HG03460 (cell line): ENCODE results near the gene KCNK3.

Experiments used
- ATAC-seq: cut with Tn5 transposase; IDR thresholded peaks from one replicate; pipeline ENCODE4 v1.9.1; 2021; ENCODE audit not compliant: unreplicated experiment

KCNK3 gene

GRCh38 chr2:26687801-26688200 lies 4.7 kb upstream of the KCNK3 start:
- ATAC-seq, result no peak

GRCh38 chr2:26691161-26691560 lies 1.4 kb upstream of the KCNK3 start:
- no peak for ATAC-seq

GRCh38 chr2:26691881-26692278 lies 642 bp upstream of the KCNK3 start:
- no peak for ATAC-seq

- no peak for ATAC-seq
Measured at GRCh38 chr2:26692897-26693849, 651 bp downstream of the KCNK3 start.

GRCh38 chr2:26694001-26694400 lies 1.5 kb downstream of the KCNK3 start:
- no peak for ATAC-seq

GRCh38 chr2:26696351-26696816 lies 3.9 kb downstream of the KCNK3 start:
- ATAC-seq, result no peak

- ATAC-seq, result no peak
Measured at GRCh38 chr2:26697425-26697824, 4.9 kb downstream of the KCNK3 start.

- ATAC-seq, result no peak
Measured at GRCh38 chr2:26699295-26699694, 6.8 kb downstream of the KCNK3 start.

- ATAC-seq, result no peak
Measured at GRCh38 chr2:26700078-26700477, 7.6 kb downstream of the KCNK3 start.

GRCh38 chr2:26701596-26701995 lies 9.1 kb downstream of the KCNK3 start:
- ATAC-seq, result no peak

- ATAC-seq, result no peak
Measured at GRCh38 chr2:26702025-26702424, 9.5 kb downstream of the KCNK3 start.

- ATAC-seq, result no peak
Measured at GRCh38 chr2:26704441-26704977, 12.0 kb downstream of the KCNK3 start.

GRCh38 chr2:26705126-26705525 lies 12.6 kb downstream of the KCNK3 start:
- no peak for ATAC-seq

GRCh38 chr2:26706093-26706492 lies 13.6 kb downstream of the KCNK3 start:
- no peak for ATAC-seq

- ATAC-seq, result no peak
Measured at GRCh38 chr2:26706616-26707473, 14.3 kb downstream of the KCNK3 start.

- ATAC-seq, result no peak
Measured at GRCh38 chr2:26707747-26708146, 15.2 kb downstream of the KCNK3 start.

GRCh38 chr2:26708457-26708856 lies 15.9 kb downstream of the KCNK3 start:
- ATAC-seq, result no peak

- ATAC-seq, result no peak
Measured at GRCh38 chr2:26709323-26710110, 17.0 kb downstream of the KCNK3 start.

- no peak for ATAC-seq
Measured at GRCh38 chr2:26710145-26710544, 17.6 kb downstream of the KCNK3 start.

- no peak for ATAC-seq
Measured at GRCh38 chr2:26710743-26711456, 18.4 kb downstream of the KCNK3 start.
